ENCODE data around the gene TUT7. TPM values are rescaled to one million over a fixed set of nuclear protein-coding genes. Genes with fewer than 3 reads are reported as not detected.

Gene TUT7
- total RNA-seq, 1 donor from 2014 or later: 18.8 TPM

DNA sequence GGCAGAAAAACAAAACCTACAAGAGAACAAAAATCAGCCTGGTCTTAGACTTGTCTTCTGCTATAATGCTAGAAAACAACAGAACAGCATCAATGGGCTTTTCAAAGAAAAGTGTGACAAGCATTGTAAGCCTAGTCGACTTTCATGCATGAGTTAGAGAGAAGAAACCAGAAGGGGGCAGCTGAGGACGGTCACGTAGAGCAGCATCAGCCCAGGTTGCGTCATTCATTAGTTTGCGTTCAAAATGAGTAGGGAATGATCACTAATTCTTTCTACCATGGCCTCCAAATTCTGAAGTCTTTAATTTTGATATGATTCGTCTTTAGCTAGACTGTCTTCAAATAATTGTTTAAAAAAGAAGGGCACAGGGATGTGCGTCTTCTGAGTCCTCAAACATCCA lies 67.2 kb downstream of the TUT7 start:
- Mint-ChIP-seq H3K27me3 (ENCODE audit: unreplicated experiment) (peaks cover 6% of the 10 kb centered on the region), H3K9me3 (ENCODE audit: unreplicated experiment) (no peaks in the 10 kb centered on the region), H3K36me3 (ENCODE audit: low read depth, unreplicated experiment) (peaks cover 7% of the 10 kb centered on the region), H3K27ac (ENCODE audit: unreplicated experiment) (no peak overlapping the region), H3K4me3 (ENCODE audit: unreplicated experiment) (no peak overlapping the region), H3K4me1 (ENCODE audit: unreplicated experiment) (peaks cover 8% of the 10 kb centered on the region)
- peak; percentile 47 for DNase-seq (ENCODE audit: low spot score)
- TF ChIP-seq, protein P1, sequence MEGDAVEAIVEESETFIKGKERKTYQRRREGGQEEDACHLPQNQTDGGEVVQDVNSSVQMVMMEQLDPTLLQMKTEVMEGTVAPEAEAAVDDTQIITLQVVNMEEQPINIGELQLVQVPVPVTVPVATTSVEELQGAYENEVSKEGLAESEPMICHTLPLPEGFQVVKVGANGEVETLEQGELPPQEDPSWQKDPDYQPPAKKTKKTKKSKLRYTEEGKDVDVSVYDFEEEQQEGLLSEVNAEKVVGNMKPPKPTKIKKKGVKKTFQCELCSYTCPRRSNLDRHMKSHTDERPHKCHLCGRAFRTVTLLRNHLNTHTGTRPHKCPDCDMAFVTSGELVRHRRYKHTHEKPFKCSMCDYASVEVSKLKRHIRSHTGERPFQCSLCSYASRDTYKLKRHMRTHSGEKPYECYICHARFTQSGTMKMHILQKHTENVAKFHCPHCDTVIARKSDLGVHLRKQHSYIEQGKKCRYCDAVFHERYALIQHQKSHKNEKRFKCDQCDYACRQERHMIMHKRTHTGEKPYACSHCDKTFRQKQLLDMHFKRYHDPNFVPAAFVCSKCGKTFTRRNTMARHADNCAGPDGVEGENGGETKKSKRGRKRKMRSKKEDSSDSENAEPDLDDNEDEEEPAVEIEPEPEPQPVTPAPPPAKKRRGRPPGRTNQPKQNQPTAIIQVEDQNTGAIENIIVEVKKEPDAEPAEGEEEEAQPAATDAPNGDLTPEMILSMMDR (IDR thresholded peaks at IDR 0.05; ENCODE audit: unreplicated experiment): peak; percentile 31

DNA sequence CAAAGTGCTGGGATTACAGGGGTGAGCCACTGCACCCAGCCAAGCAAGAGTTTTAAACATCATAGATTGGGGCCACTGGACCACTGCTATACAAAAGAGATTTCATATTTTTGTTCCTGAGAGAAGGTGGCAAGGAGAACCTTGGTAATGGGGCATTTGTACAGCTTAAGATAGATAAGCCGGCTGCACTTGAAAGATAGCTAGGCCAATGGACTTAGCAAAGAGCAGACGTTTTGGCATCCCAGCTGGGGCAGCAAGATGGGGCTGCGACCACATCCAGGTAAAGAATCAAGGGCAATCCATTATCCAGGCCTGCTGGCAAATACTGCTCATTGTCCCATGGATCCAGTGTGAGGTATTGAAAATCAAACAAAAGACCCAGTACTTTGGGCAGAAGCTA lies 67.9 kb downstream of the TUT7 start:
- DNase-seq (ENCODE audit: low spot score): no peak
- Mint-ChIP-seq H3K27ac (ENCODE audit: unreplicated experiment) (no peak overlapping the region), H3K4me1 (ENCODE audit: unreplicated experiment) (peaks cover 12% of the 10 kb centered on the region), H3K36me3 (ENCODE audit: low read depth, unreplicated experiment) (peaks cover 11% of the 10 kb centered on the region), H3K27me3 (ENCODE audit: unreplicated experiment) (peaks cover 6% of the 10 kb centered on the region), H3K4me3 (ENCODE audit: unreplicated experiment) (no peak overlapping the region), H3K9me3 (ENCODE audit: unreplicated experiment) (no peaks in the 10 kb centered on the region)
- TF ChIP-seq, protein P1 (IDR thresholded peaks at IDR 0.05; ENCODE audit: unreplicated experiment): no peak

DNA sequence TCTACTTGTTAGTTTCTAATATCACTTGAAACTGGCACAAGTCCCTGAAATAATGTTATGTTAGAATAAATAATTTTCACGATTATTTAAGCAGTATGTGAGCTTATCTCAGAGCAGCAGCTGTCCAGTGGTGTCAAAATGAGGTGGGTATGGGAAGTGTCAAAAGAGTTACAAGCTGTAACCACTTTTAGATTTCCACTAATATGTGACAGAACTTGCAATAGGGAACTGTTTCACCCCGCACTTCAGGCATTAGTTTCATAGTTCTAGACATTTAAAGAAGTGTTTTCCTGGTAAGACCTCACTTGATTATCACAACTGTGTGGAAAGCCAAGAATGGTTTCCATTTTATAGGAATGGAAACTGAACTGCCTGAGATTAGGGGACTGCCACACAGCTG lies 68.9 kb downstream of the TUT7 start:
- H3K27ac Mint-ChIP-seq (ENCODE audit: unreplicated experiment): no peak overlapping the region
- H3K27me3 Mint-ChIP-seq (ENCODE audit: unreplicated experiment): peaks cover 6% of the 10 kb centered on the region
- no peaks in the 10 kb centered on the region for H3K9me3 Mint-ChIP-seq (ENCODE audit: unreplicated experiment)
- TF ChIP-seq, protein P1 (IDR thresholded peaks at IDR 0.05; ENCODE audit: unreplicated experiment): no peak
- no peak for DNase-seq (ENCODE audit: low spot score)
- no peak overlapping the region for H3K4me3 Mint-ChIP-seq (ENCODE audit: unreplicated experiment)
- peaks cover 17% of the 10 kb centered on the region for H3K4me1 Mint-ChIP-seq (ENCODE audit: unreplicated experiment)
- peaks cover 11% of the 10 kb centered on the region for H3K36me3 Mint-ChIP-seq (ENCODE audit: low read depth, unreplicated experiment)

DNA sequence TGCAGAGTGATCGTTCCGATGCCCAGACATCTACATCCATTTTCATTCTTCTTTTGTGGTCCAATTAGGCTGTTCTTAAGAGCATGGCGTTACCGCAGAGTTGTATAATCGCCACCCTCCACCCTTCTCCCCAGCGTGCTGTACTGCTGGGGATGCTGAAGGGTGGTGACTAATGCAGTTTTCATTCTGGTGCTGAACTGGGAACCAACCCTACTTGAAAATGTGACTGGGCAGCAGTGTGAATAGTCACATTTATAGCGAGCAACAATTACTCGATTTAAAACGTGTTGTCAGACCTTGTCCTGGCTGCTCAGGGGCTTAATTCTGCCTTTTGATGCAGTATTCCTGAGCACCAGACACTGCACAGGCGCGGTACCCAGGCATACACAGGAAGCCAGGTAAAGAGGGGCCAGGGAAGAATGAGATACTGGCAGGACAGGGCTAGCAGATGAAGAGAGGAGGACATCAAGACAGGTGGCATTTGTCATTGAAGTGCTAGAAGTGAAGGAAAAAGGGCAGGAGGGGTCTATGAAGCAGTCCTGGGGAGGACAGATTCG lies 71.2 kb downstream of the TUT7 start:
- Mint-ChIP-seq H3K27me3 (ENCODE audit: unreplicated experiment) (peaks cover 6% of the 10 kb centered on the region), H3K9me3 (ENCODE audit: unreplicated experiment) (no peaks in the 10 kb centered on the region), H3K27ac (ENCODE audit: unreplicated experiment) (peak overlapping the region; percentile 86), H3K36me3 (ENCODE audit: low read depth, unreplicated experiment) (peaks cover 14% of the 10 kb centered on the region), H3K4me1 (ENCODE audit: unreplicated experiment) (peaks cover 32% of the 10 kb centered on the region), H3K4me3 (ENCODE audit: unreplicated experiment) (peak overlapping the region; percentile 93)
- TF ChIP-seq, protein P1 (IDR thresholded peaks at IDR 0.05; ENCODE audit: unreplicated experiment): no peak
- DNase-seq (ENCODE audit: low spot score): no peak

DNA sequence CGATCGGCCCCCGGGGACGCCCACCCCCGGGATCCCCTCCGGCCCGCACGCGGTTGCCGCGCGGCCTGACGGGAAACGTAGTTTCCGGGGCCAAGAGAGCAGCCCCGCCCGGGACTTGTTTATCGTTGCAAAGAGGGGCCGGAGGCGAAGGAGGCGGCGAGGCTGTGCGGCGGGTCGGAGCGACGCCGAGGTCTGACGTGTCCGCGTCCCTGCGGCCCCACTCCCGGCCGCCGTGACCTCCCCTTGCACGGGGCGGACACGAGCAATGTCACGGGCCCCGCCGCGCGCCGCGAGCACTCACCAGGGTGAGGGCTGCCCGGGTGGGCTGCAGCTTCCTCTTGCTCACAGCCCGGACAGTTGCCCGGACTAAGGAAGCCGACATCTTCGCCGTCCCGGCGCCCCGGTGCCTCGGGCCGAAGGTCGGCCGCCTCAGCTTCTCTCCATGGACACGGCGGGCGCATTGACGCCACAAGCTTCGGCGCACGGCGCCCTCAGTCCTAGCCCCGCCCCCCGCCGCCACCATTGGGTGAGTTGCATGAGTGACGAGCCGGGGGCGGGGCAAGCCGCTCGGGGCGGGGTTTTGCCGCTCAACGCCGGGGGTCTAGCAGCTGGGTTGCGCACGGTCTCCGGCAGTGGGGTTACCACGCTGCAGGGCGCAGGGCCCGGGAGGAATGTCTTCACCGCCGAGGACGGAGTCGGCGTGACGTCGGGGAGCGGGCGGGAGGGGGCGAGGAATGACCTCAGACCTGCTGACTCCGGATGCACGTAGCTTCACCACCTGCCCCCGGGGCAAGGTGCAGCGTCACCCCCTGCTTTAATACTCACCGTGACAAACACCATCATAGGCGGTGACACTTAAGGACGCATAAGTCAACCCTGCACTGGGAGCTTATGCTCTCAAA lies 71.9 kb downstream of the TUT7 start, which contains the start of gene ISCA1:
Gene ISCA1 (minus strand): TSS at position 462 of the 902 bp plus-strand sequence. CDS start 80 bp downstream, at position 382.
- peak within 1 kb of the TSS; percentile 90 for H3K27ac Mint-ChIP-seq (ENCODE audit: unreplicated experiment)
- DNase-seq (ENCODE audit: low spot score): peak; percentile 99
- H3K4me3 Mint-ChIP-seq (ENCODE audit: unreplicated experiment): peak within 1 kb of the TSS; percentile 95
- peaks cover 39% of the 10 kb centered on the region for H3K4me1 Mint-ChIP-seq (ENCODE audit: unreplicated experiment)
- no peaks in the 10 kb centered on the region for H3K9me3 Mint-ChIP-seq (ENCODE audit: unreplicated experiment)
- H3K36me3 Mint-ChIP-seq (ENCODE audit: low read depth, unreplicated experiment): peaks cover 14% of the 10 kb centered on the region
- TF ChIP-seq, protein P1 (IDR thresholded peaks at IDR 0.05; ENCODE audit: unreplicated experiment): no peak
- H3K27me3 Mint-ChIP-seq (ENCODE audit: unreplicated experiment): peaks cover 6% of the 10 kb centered on the region

Data from endothelial cell (in vitro differentiated cells).